NCI-H146 treated with DMSO at 0.1 percent for 48 hours (cell line): ENCODE data around the gene KRT71.
"Not testable (repeated sequence)": the region's sequence is repeated elsewhere in the genome, so short reads cannot be mapped to it uniquely, and the experiment has no call there.

Experiments used
- DNase-seq: peaks from one replicate; lab custom pipeline; 2025; ENCODE audit not compliant: unreplicated experiment; lab: John Stamatoyannopoulos, UW

KRT71 gene

GRCh38 chr12:52522346-52523011 lies 30.5 kb downstream of the KRT71 start:
- DNase-seq: no peak

- DNase-seq: no peak
These were observed 31.2 kb downstream of the KRT71 start for GRCh38 chr12:52521568-52522266.

- no peak for DNase-seq
These were observed 31.8 kb downstream of the KRT71 start for GRCh38 chr12:52521175-52521567.

- no peak for DNase-seq
These were observed 32.9 kb downstream of the KRT71 start, which contains the start of gene KRT5 for GRCh38 chr12:52519826-52520662. Gene KRT5 (minus strand): TSS chr12:52520394. CDS start chr12:52520296, 98 bp downstream.

- DNase-seq: no peak
These were observed 33.6 kb downstream of the KRT71 start for GRCh38 chr12:52519387-52519703.

GRCh38 chr12:52518574-52519386 lies 34.2 kb downstream of the KRT71 start:
- no peak for DNase-seq

GRCh38 chr12:52517888-52518287 lies 35.1 kb downstream of the KRT71 start:
- no peak for DNase-seq

GRCh38 chr12:52517005-52517835 lies 35.7 kb downstream of the KRT71 start:
- DNase-seq: no peak

- no peak for DNase-seq
These were observed 36.8 kb downstream of the KRT71 start for GRCh38 chr12:52515927-52516831.

- no peak for DNase-seq
These were observed 37.7 kb downstream of the KRT71 start for GRCh38 chr12:52515319-52515646.

- no peak for DNase-seq
These were observed 38.2 kb downstream of the KRT71 start for GRCh38 chr12:52514471-52515318.

GRCh38 chr12:52513736-52514135 lies 39.2 kb downstream of the KRT71 start:
- no peak for DNase-seq

- no peak for DNase-seq
These were observed 44.7 kb downstream of the KRT71 start for GRCh38 chr12:52508211-52508610.

- peak; percentile 49 for DNase-seq
These were observed 45.9 kb downstream of the KRT71 start for GRCh38 chr12:52506858-52507715.

GRCh38 chr12:52502877-52503276 lies 50.1 kb downstream of the KRT71 start:
- no peak for DNase-seq

GRCh38 chr12:52501490-52501889 lies 51.5 kb downstream of the KRT71 start:
- no peak for DNase-seq

GRCh38 chr12:52500574-52500973 lies 52.4 kb downstream of the KRT71 start:
- DNase-seq: not testable (repeated sequence)
